K562 (cell line): Measurements from ENCODE around the gene RHOF. TPM values are rescaled to one million over a fixed set of nuclear protein-coding genes. Genes with fewer than 3 reads are reported as not detected.

Experiments
- ATAC-seq: fragments of 200-7000 bp; cut with Tn5 transposase; 3 replicates; pipeline ENCODE4 v1.9.1; 2020; ENCODE audit warnings: moderate library complexity
- BruUV-seq: library from RNA; stranded (reverse); fragments of 400-500 nt; replicated peaks from 2 replicates; lab custom pipeline; 2021; lab: Mats Ljungman, UMichigan
- CTCF ChIA-PET: fragments of 300-600 bp; formaldehyde crosslinking; extraction: SDS; loops from one replicate; lab custom pipeline; 2021; ENCODE audit warnings: low intra/inter-chr PET ratio; lab: Yijun Ruan, JAX
- POLR2A ChIA-PET: fragments of 300-600, 350-650 bp; sonication (Branson Sonifier 250); formaldehyde crosslinking; extraction: SDS; loops from one replicate; lab custom pipeline; 2021; ENCODE audit warnings: antibody characterized with exemption, inconsistent platforms; lab: Yijun Ruan, JAX
- DNase-seq, 4 experiments: peaks; one replicate each; pipeline versions ENCODE4 v3.0.0 to v3.0.0-alpha.2; 2011 to 2018; ENCODE audit warnings: low spot score in 3 of 4, mixed read lengths in 3 of 4; ENCODE audit errors: extremely low read depth in 1 of 4
- FAIRE-seq: peaks from 2 replicates; lab custom pipeline; 2011; peaks lifted over from hg19 to GRCh38; lab: Jason Lieb, UNC
- H2AFZ ChIP-seq: 2 replicates; pipeline ENCODE4 v1.6.0; 2011; ENCODE audit warnings: low read depth, low read length, control low read depth, inconsistent platforms
- H3K27ac ChIP-seq: fragments of 200-600 bp; 3 replicates; pipeline ENCODE4 v1.8.0; 2011; ENCODE audit warnings: low read depth, mild to moderate bottlenecking, control low read depth, inconsistent platforms, low read length, moderate library complexity, mixed read lengths; ENCODE audit errors: extremely low read depth
- H3K27me3 ChIP-seq, 2 experiments: fragments of 300-600 bp in 1 of 2; 2 replicates in 1 of 2; 3 replicates in 1 of 2; pipeline versions ENCODE4 v1.6.0 to v1.8.0; 2011; ENCODE audit warnings: inconsistent platforms in 2 of 2, low read length in 2 of 2, mild to moderate bottlenecking in 1 of 2, mixed read lengths in 1 of 2, moderate library complexity in 1 of 2; ENCODE audit not compliant: control insufficient read depth in 2 of 2, insufficient read depth in 2 of 2
- H3K36me3 ChIP-seq: fragments of 300-600 bp; 3 replicates; pipeline ENCODE4 v1.8.0; 2011; ENCODE audit warnings: mild to moderate bottlenecking, low read length, inconsistent platforms; ENCODE audit not compliant: control insufficient read depth, insufficient read depth
- H3K4me1 ChIP-seq, 2 experiments: fragments of 200-600 bp in 1 of 2; replicated peaks in 1 of 2; 2 replicates in 1 of 2; 3 replicates in 1 of 2; pipeline versions ENCODE4 v1.5.1 to v1.8.0; 2011; ENCODE audit warnings: inconsistent platforms in 2 of 2, low read length in 2 of 2, mild to moderate bottlenecking in 1 of 2, mixed read lengths in 1 of 2, moderate library complexity in 1 of 2; ENCODE audit not compliant: control insufficient read depth in 2 of 2, insufficient read depth in 2 of 2
- H3K4me2 ChIP-seq: 2 replicates; pipeline ENCODE4 v1.6.1; 2011; ENCODE audit warnings: low read length, control low read depth, inconsistent platforms, mixed read lengths; ENCODE audit not compliant: insufficient read depth
- H3K4me3 ChIP-seq: fragments of 200-600 bp; sonication (generic), shearing (Covaris generic); 2 replicates; pipeline ENCODE4 v1.5.1; 2016; ENCODE audit warnings: control low read depth, inconsistent platforms
- H3K79me2 ChIP-seq: fragments of 200-600 bp; 3 replicates; pipeline ENCODE4 v1.8.0; 2011; ENCODE audit warnings: low read length, inconsistent platforms; ENCODE audit not compliant: control insufficient read depth, insufficient read depth
- H3K9ac ChIP-seq, 2 experiments: 2 replicates each; pipeline versions ENCODE4 v1.6.0 to v1.6.1; 2011; ENCODE audit warnings: low read depth in 2 of 2, low read length in 2 of 2, control low read depth in 1 of 2, inconsistent platforms in 1 of 2, mild to moderate bottlenecking in 1 of 2, mixed read lengths in 1 of 2; ENCODE audit not compliant: insufficient read depth in 1 of 2
- H3K9me1 ChIP-seq: one replicate; pipeline ENCODE4 v1.6.0; 2011; ENCODE audit warnings: inconsistent platforms, mild to moderate bottlenecking, low read length, moderate library complexity; ENCODE audit not compliant: control insufficient read depth, insufficient read depth
- H3K9me3 ChIP-seq: replicated peaks from 2 replicates; pipeline ENCODE4 v1.5.1; 2011; ENCODE audit warnings: low read depth, low read length, inconsistent platforms; ENCODE audit not compliant: control insufficient read depth, insufficient read depth
- H4K20me1 ChIP-seq: replicated peaks from 2 replicates; pipeline ENCODE4 v1.6.1; 2011; ENCODE audit warnings: low read length, inconsistent platforms, mixed read lengths; ENCODE audit not compliant: control insufficient read depth, insufficient read depth
- C11orf30 ChIP-seq: fragments of 450-650 bp; IDR thresholded peaks from 2 replicates; pipeline ENCODE4 v1.6.1; 2016; ENCODE audit warnings: low read depth, mild to moderate bottlenecking
- CBX2 ChIP-seq: fragments of 200-600 bp; sonication (generic); IDR thresholded peaks from one replicate; pipeline ENCODE4 v1.6.1; 2012; ENCODE audit warnings: mild to moderate bottlenecking, low read length, inconsistent platforms; ENCODE audit not compliant: insufficient read depth, poor library complexity, severe bottlenecking
- E2F5 ChIP-seq: sonication (generic); formaldehyde crosslinking; IDR thresholded peaks from 2 replicates; pipeline ENCODE4 v1.8.0; 2022; ENCODE audit warnings: mild to moderate bottlenecking, missing genetic modification reagents
- GABPB2 ChIP-seq: fragments of 250-450 bp; sonication (Bioruptor Pico); conservative IDR thresholded peaks from 2 replicates; pipeline ENCODE4 v1.5.1; 2021; ENCODE audit warnings: mild to moderate bottlenecking
- ILK ChIP-seq: fragments of 450-650 bp; IDR thresholded peaks from 2 replicates; pipeline ENCODE4 v1.6.1; 2016; ENCODE audit warnings: missing genetic modification characterization, low read depth, mild to moderate bottlenecking, missing compliant biosample characterization, moderate library complexity, borderline replicate concordance
- MBD2 ChIP-seq: sonication (generic); IDR thresholded peaks from 2 replicates; pipeline ENCODE4 v1.6.1; 2016; ENCODE audit warnings: low read depth, borderline replicate concordance
- PRDM10 ChIP-seq: fragments of 450-650 bp; IDR thresholded peaks from 2 replicates; pipeline ENCODE4 v1.6.1; 2018; ENCODE audit not compliant: partially characterized antibody
- TAF1 ChIP-seq: IDR thresholded peaks from 2 replicates; pipeline ENCODE4 v1.6.1; 2011; ENCODE audit warnings: mild to moderate bottlenecking, low read length, moderate library complexity; ENCODE audit not compliant: insufficient read depth, control insufficient read depth, severe bottlenecking; ENCODE audit errors: extremely low read depth
- WGBS: fragments of 100-300 bp; shearing (Covaris generic); methylation state at CpG from one replicate; pipeline ENCODE4 v1.1.6; 2016; ENCODE audit warnings: low coverage, mixed read lengths; ENCODE audit not compliant: insufficient coverage; ENCODE audit errors: missing lambda C conversion rate; 5-methylcytosine and 5-hydroxymethylcytosine counted together
- in situ Hi-C: fragments of 300-500 bp; cut with MboI; formaldehyde crosslinking; loops from 4 replicates; pipeline ENCODE4 v1.15.0; 2018; ENCODE audit warnings: inconsistent platforms, mixed read lengths
- intact Hi-C: fragments of 100-400 bp; cut with micrococcal nuclease; formaldehyde crosslinking; loops from 2 replicates; pipeline ENCODE4 v1.14.2; 2022
- polyA plus RNA-seq, 8 experiments: library from polyadenylated mRNA; depleted of rRNA in 4 of 8; stranded (reverse) in 5 of 8; unstranded in 3 of 8; fragments of >200 nt; fragmentation: Nextera tagmentation in 2 of 8; fragmentation: Illumina TruSeq in 1 of 8; extraction: Ambion mirVana in 2 of 8; extraction: Trizol in 1 of 8; gene quantifications; 2 replicates each; pipeline versions ENCODE4 v1.2.1 to v1.2.3, GENCODE V29; 2011 to 2014; ENCODE audit warnings: inconsistent platforms in 1 of 8, missing spikeins in 1 of 8
- total RNA-seq, 7 experiments: library from RNA; depleted of rRNA in 6 of 7; stranded (reverse); fragments of >200 nt in 6 of 7; fragmentation: Illumina TruSeq in 2 of 7; extraction: Trizol in 2 of 7; gene quantifications; 2 replicates each; pipeline versions ENCODE4 v1.2.1 to v1.2.3, GENCODE V29; 2011 to 2021; ENCODE audit warnings: low replicate concordance in 1 of 7
- TF ChIP-seq, protein P1 (sequence below): fragments of 450-650 bp; formaldehyde crosslinking; IDR thresholded peaks from 2 replicates; pipeline ENCODE4 v1.4.0; 2020; ENCODE audit warnings: mild to moderate bottlenecking, mixed read lengths

Gene RHOF
- total and polyA plus RNA-seq, 9 of the 15 experiments (the other 6 are each of a cell fraction or from before 2014, with no cell fraction given), result 0.13 to 10.1 (median 4.0) TPM

DNA sequence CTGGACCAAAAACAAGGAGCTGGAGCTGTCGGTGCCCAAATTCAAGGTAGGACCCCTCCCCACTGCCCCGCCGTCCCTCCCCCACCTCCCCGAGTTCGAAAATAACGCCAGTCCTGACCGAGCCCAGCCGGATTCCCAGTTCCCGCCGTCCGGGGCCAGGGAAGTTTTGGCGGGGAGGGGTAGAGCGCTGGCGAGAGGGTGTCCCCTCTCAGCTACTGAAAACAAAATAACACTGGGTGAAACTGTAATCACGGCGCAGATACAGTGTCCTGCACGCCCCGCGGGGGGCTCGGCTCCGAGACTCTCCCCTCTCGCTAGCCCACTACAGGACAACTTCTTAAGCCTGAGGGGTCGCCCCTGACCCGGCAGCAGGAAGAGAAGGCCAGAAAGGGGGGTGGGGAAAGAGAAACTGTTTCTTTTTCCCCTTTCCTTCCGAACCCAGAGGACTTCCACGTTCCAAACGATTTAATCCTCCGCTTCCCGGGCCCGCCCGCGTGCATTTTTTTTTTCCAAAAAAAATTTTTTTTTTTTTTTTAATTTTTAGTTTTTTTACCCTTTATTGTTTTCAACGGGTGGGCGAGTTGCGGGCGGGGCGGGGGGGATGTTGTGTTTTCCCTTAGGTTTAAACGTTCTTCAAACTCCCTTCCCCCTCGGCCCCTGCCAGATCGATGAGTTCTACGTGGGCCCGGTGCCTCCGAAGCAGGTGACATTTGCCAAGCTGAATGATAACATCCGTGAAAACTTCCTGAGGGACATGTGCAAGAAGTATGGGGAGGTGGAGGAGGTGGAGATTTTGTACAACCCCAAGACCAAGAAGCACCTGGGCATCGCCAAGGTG is 11.9 kb upstream of the RHOF start (continued):
- no peak for TF ChIP-seq C11orf30
- no peak for TF ChIP-seq CBX2
- no peak for TF ChIP-seq E2F5 (CRISPR knock-in tag)

GRCh38 chr12:121804417-121805111 is 11.1 kb upstream of the RHOF start:
- Histone ChIP-seq H3K36me3 (peaks cover 38% of the 10 kb centered on the region), H2AFZ (no peak overlapping the region), H3K4me2 (peak overlapping the region; percentile 84), H3K4me3 (peak overlapping the region; percentile 80), H3K9me1 (no peaks in the 10 kb centered on the region), H3K27me3 (no peaks in the 10 kb centered on the region), H4K20me1 (0 out of 2 replicates have a peak, but pooled peaks cover 3% of the 10 kb centered on the region), H3K9ac (peak overlapping the region; percentile 79 to 92), H3K4me1 (peaks cover 9 to 56% of the 10 kb centered on the region in 2 experiments; a peak in 4 of 5 replicates), H3K79me2 (peaks cover 84% of the 10 kb centered on the region), H3K9me3 (no peaks in the 10 kb centered on the region), H3K27ac (peak overlapping the region; percentile 99)
- BruUV-seq, result no TSS peak
- ChIA-PET CTCF (no interaction called here), POLR2A (interaction anchor here (1.0 to 12.1 kb wide), 4 partner anchors 6 to 56 kb away, joined by 3 to 194 read pairs (median 40); partner anchors contain the start of gene RHOF)
- no peak for ATAC-seq
- intact Hi-C loops (no loop called here), in situ Hi-C loops (no loop called here)
- WGBS, result 0% methylated on average over 9 of the region's 63 CpGs
- peak in 2 of 4 experiments; percentile 34 to 66 for DNase-seq
- no peak for FAIRE-seq
- TF ChIP-seq GABPB2 (CRISPR knock-in tag) (no peak), MBD2 (no peak), TAF1 (peak; percentile 17), PRDM10 (peak; percentile 47), ILK (tag) (no peak)
- TF ChIP-seq, protein P1, sequence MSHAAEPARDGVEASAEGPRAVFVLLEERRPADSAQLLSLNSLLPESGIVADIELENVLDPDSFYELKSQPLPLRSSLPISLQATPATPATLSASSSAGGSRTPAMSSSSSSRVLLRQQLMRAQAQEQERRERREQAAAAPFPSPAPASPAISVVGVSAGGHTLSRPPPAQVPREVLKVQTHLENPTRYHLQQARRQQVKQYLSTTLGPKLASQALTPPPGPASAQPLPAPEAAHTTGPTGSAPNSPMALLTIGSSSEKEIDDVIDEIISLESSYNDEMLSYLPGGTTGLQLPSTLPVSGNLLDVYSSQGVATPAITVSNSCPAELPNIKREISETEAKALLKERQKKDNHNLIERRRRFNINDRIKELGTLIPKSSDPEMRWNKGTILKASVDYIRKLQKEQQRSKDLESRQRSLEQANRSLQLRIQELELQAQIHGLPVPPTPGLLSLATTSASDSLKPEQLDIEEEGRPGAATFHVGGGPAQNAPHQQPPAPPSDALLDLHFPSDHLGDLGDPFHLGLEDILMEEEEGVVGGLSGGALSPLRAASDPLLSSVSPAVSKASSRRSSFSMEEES, result no peak
